ENCODE measurements around the gene VPS36.
"Not testable (repeated sequence)": the region's sequence is repeated elsewhere in the genome, so short reads cannot be mapped to it uniquely, and the experiment has no call there.

Gene VPS36

GRCh38 chr13:52412128-52412527 is 38.3 kb downstream of the VPS36 start:
- TF ChIP-seq, protein P1, sequence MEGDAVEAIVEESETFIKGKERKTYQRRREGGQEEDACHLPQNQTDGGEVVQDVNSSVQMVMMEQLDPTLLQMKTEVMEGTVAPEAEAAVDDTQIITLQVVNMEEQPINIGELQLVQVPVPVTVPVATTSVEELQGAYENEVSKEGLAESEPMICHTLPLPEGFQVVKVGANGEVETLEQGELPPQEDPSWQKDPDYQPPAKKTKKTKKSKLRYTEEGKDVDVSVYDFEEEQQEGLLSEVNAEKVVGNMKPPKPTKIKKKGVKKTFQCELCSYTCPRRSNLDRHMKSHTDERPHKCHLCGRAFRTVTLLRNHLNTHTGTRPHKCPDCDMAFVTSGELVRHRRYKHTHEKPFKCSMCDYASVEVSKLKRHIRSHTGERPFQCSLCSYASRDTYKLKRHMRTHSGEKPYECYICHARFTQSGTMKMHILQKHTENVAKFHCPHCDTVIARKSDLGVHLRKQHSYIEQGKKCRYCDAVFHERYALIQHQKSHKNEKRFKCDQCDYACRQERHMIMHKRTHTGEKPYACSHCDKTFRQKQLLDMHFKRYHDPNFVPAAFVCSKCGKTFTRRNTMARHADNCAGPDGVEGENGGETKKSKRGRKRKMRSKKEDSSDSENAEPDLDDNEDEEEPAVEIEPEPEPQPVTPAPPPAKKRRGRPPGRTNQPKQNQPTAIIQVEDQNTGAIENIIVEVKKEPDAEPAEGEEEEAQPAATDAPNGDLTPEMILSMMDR (IDR thresholded peaks at IDR 0.05; ENCODE audit: low read depth, low read length), result no peak
- Histone ChIP-seq H3K4me1 (no peaks in the 10 kb centered on the region), H3K27me3 (no peaks in the 10 kb centered on the region), H3K4me3 (ENCODE audit: low read depth, low read length) (no peak overlapping the region), H3K9me3 (no peaks in the 10 kb centered on the region), H3K36me3 (peaks cover 23% of the 10 kb centered on the region)
- no peak for DNase-seq

DNA sequence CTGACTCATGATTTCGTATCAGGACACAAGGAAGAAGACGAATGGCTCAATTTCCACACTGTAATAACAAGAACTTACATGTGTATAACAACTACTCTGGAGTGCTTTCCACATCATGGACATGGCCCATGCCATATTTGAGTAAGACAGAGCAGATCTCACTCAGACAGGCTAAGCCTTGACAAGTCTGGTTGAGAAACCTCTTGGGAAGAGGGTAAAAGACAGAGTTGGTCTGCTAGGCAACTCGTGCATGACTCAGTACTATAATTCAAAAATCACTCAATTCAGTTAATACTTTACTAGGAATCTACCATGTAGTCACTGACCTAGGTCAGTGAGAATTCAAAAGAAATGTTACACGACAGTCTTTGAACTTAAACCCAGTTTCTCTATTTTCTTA is 38.8 kb downstream of the VPS36 start:
- no peak for DNase-seq
- H3K27me3 ChIP-seq, result no peaks in the 10 kb centered on the region
- no peaks in the 10 kb centered on the region for H3K4me1 ChIP-seq
- no peaks in the 10 kb centered on the region for H3K9me3 ChIP-seq
- peaks cover 18% of the 10 kb centered on the region for H3K36me3 ChIP-seq
- H3K4me3 ChIP-seq (ENCODE audit: low read depth, low read length), result no peak overlapping the region
- TF ChIP-seq, protein P1 (IDR thresholded peaks at IDR 0.05; ENCODE audit: low read depth, low read length), result no peak

GRCh38 chr13:52408071-52408658 is 42.3 kb downstream of the VPS36 start:
- H3K9me3 ChIP-seq; H3K4me3 ChIP-seq (ENCODE audit: low read depth, low read length); DNase-seq; H3K4me1 ChIP-seq; H3K36me3 ChIP-seq: not testable (repeated sequence)
- peaks cover 19% of the 10 kb centered on the region for H3K27me3 ChIP-seq

DNA sequence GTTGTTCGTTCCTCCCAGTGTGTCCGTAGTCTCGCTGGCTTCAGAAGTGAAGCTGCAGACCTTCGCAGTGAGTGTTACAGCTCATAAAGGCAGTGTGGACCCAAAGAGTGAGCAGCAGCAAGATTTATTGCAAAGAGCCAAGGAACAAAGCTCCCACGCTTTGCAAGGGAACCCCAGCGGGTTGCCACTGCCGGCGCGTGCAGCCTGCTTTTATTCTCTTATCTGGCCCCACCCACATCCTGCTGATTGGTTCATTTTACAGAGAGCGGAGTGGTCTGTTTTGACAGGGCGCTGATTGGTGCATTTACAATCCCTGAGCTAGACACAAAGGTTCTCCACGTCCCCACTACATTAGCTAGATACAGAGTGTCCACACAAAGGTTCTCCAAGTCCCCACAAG is 43.0 kb downstream of the VPS36 start:
- H3K36me3 ChIP-seq; H3K4me3 ChIP-seq (ENCODE audit: low read depth, low read length); H3K9me3 ChIP-seq; H3K4me1 ChIP-seq; DNase-seq: not testable (repeated sequence)
- H3K27me3 ChIP-seq, result peaks cover 19% of the 10 kb centered on the region

- H3K4me1 ChIP-seq, result no peaks in the 10 kb centered on the region
- DNase-seq, result no peak
- peak overlapping the region; percentile 56 for H3K4me3 ChIP-seq (ENCODE audit: low read depth, low read length)
- TF ChIP-seq, protein P1 (IDR thresholded peaks at IDR 0.05; ENCODE audit: low read depth, low read length), result no peak
- peaks cover 19% of the 10 kb centered on the region for H3K27me3 ChIP-seq
- no peaks in the 10 kb centered on the region for H3K9me3 ChIP-seq
- no peaks in the 10 kb centered on the region; the same call in 1 of the 2 replicates for H3K36me3 ChIP-seq
Observed at GRCh38 chr13:52406629-52407028, 43.8 kb downstream of the VPS36 start.

DNA sequence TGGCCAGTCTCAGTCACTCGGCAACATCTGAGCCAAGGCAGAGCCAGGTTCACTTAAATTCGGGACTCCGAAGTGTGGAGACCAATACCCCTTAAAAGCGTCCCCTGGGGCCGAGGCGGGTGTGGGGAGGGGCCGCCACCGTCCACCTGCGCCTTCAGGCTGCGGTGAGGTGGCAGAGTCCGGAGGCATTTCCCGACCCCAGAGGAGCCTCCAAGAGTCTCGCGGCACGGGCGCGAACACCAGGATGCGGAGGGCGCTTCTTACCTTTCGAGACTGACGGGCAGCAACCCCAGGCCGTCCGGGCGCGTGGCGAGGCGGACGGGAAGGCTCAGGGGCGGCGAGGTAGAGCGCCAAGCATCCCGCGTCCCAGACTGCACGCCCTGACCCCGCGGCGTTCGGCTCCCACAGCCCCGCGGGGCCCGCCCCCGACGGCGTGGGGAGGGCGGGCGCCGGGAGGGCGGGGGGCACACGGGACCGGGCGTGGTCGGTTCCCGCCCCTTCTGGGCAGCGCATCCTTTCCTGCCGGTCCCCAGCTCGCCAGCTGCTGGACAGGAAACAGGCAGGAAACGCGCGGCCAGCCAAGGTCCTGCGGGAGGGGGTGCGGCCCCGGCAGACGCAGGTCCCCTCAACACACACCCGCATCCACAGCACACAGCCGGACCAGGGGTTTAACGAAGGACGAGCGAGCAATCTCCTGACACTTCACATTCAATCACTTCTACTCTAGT is 44.5 kb downstream of the VPS36 start, which contains the start of gene THSD1:
TSS of gene THSD1 (minus strand) at position 406 of the 728 bp plus-strand sequence. CDS start 3,572 bp downstream, outside the sequence.
- peak within 1 kb of the TSS; percentile 56 for H3K4me3 ChIP-seq (ENCODE audit: low read depth, low read length)
- peak; percentile 40 for DNase-seq
- TF ChIP-seq, protein P1 (IDR thresholded peaks at IDR 0.05; ENCODE audit: low read depth, low read length), result no peak
- H3K4me1 ChIP-seq, result no peaks in the 10 kb centered on the region
- H3K27me3 ChIP-seq, result peaks cover 19% of the 10 kb centered on the region
- no peaks in the 10 kb centered on the region for H3K9me3 ChIP-seq
- H3K36me3 ChIP-seq, result no peaks in the 10 kb centered on the region

DNA sequence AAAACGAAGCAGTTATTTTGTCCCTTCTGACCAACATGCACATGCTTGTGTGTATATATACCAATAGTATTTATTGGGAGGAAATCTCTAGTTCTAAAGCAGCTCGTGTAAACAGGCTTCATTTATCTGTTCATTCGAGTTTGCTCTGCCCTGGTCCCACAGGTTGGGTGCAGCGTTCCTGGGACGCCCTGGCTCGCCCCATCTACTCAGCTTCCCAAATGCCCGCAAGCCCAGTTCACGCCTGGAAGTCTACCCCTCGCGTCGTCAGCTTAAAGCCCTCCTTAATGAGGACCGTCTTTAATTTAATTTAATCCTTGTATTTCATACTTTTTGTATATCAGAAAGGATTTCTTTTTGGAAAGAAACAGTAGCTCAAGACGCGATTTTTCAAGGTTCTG is 45.1 kb downstream of the VPS36 start:
- Histone ChIP-seq H3K4me3 (ENCODE audit: low read depth, low read length) (peak overlapping the region; percentile 56), H3K9me3 (no peaks in the 10 kb centered on the region), H3K27me3 (peaks cover 19% of the 10 kb centered on the region), H3K36me3 (no peaks in the 10 kb centered on the region), H3K4me1 (no peaks in the 10 kb centered on the region)
- DNase-seq, result no peak
- TF ChIP-seq, protein P1 (IDR thresholded peaks at IDR 0.05; ENCODE audit: low read depth, low read length), result no peak

Data from BE2C (cell line).